ENCODE measurements around the gene MRPS2. TPM values are rescaled to one million over a fixed set of nuclear protein-coding genes. Genes with fewer than 3 reads are reported as not detected.

MRPS2 gene
- total RNA-seq, 4 donors from 2014 or later = 18.2 to 39.5 (median 31.8) TPM

- intact Hi-C loops (cut with DNase I) = no loop called here
- H3K4me3 ChIP-seq = no peak overlapping the region
- no peak for DNase-seq
- H3K27ac ChIP-seq = no peak overlapping the region
- H3K27me3 ChIP-seq = no peaks in the 10 kb centered on the region
- no peaks in the 10 kb centered on the region for H3K4me1 ChIP-seq
- TF ChIP-seq CTCF (IDR thresholded peaks at IDR 0.05) (no peak), POLR2A (IDR thresholded peaks at IDR 0.05) (no peak)
- H3K9me3 ChIP-seq = no peaks in the 10 kb centered on the region
- H3K36me3 ChIP-seq = peaks cover 0 to 17% (median 7%) of the 10 kb centered on the region in 3 donors
- WGBS, 2 donors = 82 to 86% methylated on average over 19 to 20 of the region's 27 CpGs
These were observed 7.4 kb upstream of the MRPS2 start for GRCh38 chr9:135492886-135493669.

GRCh38 chr9:135494791-135495559 lies 5.5 kb upstream of the MRPS2 start:
- no peak for TF ChIP-seq POLR2A (IDR thresholded peaks at IDR 0.05)
- TF ChIP-seq CTCF (IDR thresholded peaks at IDR 0.05) = no peak
- no peaks in the 10 kb centered on the region for H3K9me3 ChIP-seq
- no peak overlapping the region for H3K27ac ChIP-seq
- H3K27me3 ChIP-seq = no peaks in the 10 kb centered on the region
- H3K4me1 ChIP-seq = peaks cover 5 to 12% (median 7%) of the 10 kb centered on the region in 3 donors
- intact Hi-C loops (cut with DNase I) = no loop called here
- DNase-seq = no peak
- no peak overlapping the region for H3K4me3 ChIP-seq
- 81 to 82% methylated on average over 22 to 24 of the region's 30 CpGs for WGBS, 2 donors
- H3K36me3 ChIP-seq = no peaks in the 10 kb centered on the region

DNA sequence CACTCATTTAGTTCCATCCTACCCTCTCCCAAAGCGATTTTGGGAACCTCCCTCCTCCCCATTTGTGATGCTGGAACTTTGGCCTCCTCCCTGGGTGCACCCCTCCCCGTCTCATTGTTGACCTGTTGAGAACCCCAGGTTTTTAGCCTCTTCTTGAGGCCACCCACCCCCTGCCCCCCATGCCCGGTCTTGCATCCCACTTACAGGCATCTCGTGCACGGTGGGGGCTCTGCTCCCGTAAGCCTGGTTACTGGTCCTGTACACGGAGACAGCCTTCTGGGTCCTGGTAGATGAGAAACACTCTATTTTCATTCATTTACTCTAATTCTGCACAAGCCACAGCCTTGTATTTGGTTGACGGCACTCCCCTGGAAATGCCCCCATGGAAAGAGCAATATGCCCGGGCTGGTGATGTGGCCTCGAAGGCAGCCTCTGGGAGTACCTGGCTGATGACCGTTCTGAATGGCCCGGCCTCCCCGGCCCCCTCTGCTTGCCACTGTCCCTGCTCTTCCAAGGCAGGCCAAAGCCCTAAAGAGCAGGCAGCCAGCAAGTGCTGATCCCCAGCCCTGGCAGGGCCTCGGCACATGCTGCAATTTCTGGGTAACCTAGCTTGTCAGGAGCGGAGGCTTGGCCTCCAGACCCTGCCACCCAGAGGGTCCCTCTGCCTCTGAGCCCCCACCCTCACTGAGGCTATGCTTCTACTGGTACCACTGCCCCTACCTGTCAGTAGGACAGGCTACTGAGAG lies 1.9 kb upstream of the MRPS2 start:
- Histone ChIP-seq H3K4me1 (peaks cover 19 to 36% (median 22%) of the 10 kb centered on the region in 3 donors), H3K4me3 (no peak overlapping the region), H3K9me3 (no peaks in the 10 kb centered on the region), H3K27ac (no peak overlapping the region), H3K36me3 (peaks cover under 1 to 20% (median 5%) of the 10 kb centered on the region in 3 donors), H3K27me3 (no peaks in the 10 kb centered on the region)
- intact Hi-C loops (cut with DNase I) = no loop called here
- no peak for DNase-seq
- no peak for TF ChIP-seq CTCF (IDR thresholded peaks at IDR 0.05)
- TF ChIP-seq POLR2A (IDR thresholded peaks at IDR 0.05) = no peak
- WGBS, 2 donors = 76 to 83% methylated on average over 9 to 13 of the region's 15 CpGs

GRCh38 chr9:135499326-135500070 lies 984 bp upstream of the MRPS2 start:
- Histone ChIP-seq H3K27ac (peak overlapping the region; percentile 79 to 88 (median 82)), H3K4me1 (peaks cover 19 to 39% (median 22%) of the 10 kb centered on the region in 3 donors), H3K27me3 (no peaks in the 10 kb centered on the region), H3K4me3 (peak overlapping the region; percentile 70 to 91 (median 78)), H3K36me3 (peaks cover 9 to 30% (median 10%) of the 10 kb centered on the region in 3 donors), H3K9me3 (no peaks in the 10 kb centered on the region)
- peak; percentile 52 for DNase-seq
- intact Hi-C loops (cut with DNase I) = no loop called here
- 1 to 2% methylated on average over 11 to 20 of the region's 58 CpGs for WGBS, 2 donors
- TF ChIP-seq CTCF (IDR thresholded peaks at IDR 0.05) (peak in 1 of 6 experiments; percentile 29), POLR2A (IDR thresholded peaks at IDR 0.05) (no peak)
